Measurements from ENCODE around the gene POLRMT.

DNA sequence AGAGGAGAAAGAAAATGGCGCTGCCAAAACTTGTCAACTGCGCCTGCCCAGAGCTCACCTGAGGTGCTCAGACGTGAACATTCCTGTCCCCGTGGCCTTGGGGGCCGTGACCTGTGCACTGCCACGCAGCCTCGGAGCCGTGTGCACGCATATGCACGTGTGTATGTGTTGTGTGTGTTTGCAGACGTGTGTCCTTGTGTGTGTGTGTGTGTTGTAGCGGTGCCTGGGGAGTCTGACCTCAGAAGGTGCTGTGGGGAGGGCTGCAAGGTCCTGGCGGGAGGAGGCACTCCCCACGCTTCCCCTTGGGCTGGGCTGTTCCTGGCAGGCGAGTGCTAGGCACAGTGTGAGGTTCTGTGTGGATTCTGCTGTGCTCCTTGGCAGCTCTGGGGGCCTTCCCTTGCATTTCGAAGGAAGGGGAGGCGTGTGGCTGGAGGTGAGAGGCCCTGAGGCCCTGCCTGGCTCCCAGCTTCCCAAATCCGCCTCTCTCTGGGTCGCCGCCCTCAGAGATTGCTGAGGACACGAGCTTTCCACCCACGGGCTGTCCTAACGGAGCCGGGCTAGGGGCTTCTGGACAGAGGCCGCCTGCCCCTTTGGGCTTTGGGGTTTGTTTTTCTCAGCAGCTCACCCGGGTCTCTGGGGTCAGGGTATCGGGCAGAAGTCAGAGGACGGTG, 56.4 kb downstream of the POLRMT start:
- no peak for TF ChIP-seq TCF7 (CRISPR knock-in tag; IDR thresholded peaks at IDR 0.05; ENCODE audit: low read depth)
- TF ChIP-seq, protein P1, sequence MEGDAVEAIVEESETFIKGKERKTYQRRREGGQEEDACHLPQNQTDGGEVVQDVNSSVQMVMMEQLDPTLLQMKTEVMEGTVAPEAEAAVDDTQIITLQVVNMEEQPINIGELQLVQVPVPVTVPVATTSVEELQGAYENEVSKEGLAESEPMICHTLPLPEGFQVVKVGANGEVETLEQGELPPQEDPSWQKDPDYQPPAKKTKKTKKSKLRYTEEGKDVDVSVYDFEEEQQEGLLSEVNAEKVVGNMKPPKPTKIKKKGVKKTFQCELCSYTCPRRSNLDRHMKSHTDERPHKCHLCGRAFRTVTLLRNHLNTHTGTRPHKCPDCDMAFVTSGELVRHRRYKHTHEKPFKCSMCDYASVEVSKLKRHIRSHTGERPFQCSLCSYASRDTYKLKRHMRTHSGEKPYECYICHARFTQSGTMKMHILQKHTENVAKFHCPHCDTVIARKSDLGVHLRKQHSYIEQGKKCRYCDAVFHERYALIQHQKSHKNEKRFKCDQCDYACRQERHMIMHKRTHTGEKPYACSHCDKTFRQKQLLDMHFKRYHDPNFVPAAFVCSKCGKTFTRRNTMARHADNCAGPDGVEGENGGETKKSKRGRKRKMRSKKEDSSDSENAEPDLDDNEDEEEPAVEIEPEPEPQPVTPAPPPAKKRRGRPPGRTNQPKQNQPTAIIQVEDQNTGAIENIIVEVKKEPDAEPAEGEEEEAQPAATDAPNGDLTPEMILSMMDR (IDR thresholded peaks at IDR 0.05) = no peak
